SHP77 treated with DMSO at 0.1 percent for 48 hours (cell line): ENCODE results near the gene LBHD1.
"Not testable (repeated sequence)": the region's sequence is repeated elsewhere in the genome, so short reads cannot be mapped to it uniquely, and the experiment has no call there.

Source experiments
- DNase-seq: peaks from one replicate; lab custom pipeline; 2025; lab: John Stamatoyannopoulos, UW

The LBHD1 gene

GRCh38 chr11:62664405-62665074 lies 7.5 kb downstream of the LBHD1 start:
- DNase-seq, result no peak

DNA sequence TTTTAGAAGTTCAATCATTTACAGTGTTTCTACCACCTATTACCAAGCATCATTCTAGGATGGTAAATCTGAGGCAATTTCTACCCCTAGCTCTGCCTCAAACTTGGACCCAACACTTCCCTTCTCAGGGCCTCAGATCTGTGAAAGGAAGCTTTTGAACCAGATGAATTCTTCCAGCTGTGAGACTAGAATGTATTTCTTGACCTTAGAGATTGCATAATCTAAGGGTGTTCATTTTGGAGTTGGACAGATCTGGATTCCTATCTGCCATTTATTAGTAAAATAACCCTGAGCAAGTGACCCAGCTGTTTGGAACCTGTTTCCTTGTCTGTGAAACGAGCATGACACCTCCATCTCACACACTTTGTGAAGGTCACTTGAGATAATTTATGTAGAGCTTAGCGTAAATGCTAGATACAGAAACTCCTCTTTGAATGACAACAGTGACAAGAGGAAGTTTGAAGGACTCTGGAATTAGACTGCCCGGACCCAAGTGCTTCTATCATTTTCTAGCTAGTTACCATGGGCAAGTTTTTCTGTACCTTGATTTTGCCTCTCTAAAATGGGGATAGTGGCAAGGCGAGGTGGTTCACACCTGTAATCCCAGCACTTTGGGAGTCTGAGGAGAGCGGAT lies 15.2 kb downstream of the LBHD1 start:
- DNase-seq, result no peak

- no peak for DNase-seq
These were observed 17.8 kb downstream of the LBHD1 start for GRCh38 chr11:62654297-62654696.

DNA sequence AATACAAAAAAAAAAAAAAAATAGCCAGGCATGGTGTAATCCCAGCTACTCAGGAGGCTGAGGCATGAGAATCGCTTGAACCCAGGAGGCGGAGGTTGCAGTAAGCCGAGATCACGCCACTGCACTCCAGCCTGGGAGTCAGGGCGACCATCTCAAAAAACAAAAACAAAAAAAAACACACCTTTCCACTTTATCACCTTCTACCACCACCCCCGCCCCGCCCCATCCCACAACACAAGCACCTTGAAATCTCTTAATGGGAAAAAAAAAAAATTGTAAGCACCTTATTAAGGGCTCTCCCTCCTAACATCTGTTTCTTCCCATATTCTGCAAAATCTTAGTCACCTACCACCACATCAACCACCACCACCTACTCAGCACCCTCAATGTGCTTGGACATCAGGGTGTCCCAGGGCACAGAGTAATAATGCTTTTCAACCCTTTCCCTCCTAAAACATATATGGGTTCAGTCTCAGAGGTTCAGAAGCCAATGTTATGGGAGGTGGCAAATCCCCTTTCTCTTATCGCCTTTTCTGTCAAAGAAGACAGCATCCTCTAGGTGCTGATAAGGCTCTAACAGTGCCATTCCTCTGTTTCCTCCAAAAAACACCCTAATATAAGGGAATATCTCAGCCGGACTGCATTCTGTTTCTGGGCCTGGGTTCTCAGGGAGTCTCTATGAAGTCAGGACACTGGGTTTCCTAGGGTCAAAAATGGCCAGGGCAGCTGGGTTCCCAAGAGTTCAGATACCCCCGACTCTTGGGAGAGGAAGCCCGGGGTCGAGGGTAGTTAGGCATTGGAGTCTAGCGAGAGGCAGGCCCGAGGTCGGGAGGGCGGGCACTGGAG lies 19.7 kb downstream of the LBHD1 start:
- no peak for DNase-seq

DNA sequence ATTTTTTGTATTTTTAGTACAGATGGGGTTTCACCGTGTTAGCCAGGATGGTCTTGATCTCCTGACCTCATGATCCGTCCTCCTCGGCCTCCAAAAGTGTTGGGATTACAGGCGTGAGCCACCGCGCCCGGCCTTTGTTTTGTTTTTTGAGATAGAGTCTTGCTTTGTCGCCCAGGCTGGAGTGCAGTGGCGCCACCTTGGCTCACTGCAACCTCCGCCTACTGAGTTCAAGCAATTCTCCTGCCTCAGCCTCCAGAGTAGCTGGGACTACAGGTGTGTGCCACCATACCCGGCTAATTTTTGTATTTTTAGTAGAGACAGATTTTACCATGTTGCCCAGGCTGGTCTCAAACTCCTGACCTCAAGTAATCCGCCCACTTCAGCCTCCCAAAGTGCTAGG lies 21.8 kb downstream of the LBHD1 start:
- not testable (repeated sequence) for DNase-seq

- no peak for DNase-seq
These were observed 22.6 kb downstream of the LBHD1 start for GRCh38 chr11:62649486-62649885.

- DNase-seq, result no peak
These were observed 23.1 kb downstream of the LBHD1 start for GRCh38 chr11:62648967-62649364.

DNA sequence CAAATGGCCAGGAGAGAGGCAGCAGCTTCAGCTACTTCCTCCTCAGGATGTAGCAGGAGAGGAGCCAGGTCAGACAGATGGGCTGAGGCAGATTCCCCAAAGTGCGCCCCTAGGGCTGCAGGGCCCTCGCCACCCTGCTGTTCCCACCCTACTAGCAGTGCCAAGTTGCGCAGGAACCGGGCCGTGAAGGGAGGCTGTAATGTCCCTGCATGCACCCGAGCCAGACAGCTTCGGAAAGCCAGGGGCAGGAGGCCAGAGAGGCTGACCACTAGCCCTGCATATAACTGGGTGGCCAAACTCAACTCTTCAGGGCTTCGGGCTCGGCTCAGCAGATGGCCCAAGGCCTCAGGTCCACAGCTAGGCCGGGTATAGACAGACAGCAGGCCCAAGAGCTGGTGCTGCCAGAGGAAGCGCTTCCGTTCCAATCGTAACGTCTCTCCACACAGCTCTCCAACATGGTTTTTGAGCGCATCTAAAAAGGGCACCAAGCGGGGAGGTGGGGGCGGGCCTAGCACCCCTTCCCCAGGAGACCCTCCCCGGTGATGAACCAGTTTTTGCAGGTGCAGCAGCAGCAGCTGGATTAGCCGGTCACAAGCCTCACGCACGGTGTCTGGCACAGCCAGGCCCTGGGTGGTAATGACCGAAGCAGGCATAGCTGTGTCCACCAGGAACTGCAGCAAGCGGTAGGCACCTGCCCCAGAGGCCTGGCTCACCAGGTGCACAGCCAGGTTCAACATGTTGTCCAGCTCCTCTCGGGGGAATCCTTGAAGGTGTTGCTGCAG lies 23.7 kb downstream of the LBHD1 start:
- DNase-seq, result no peak

GRCh38 chr11:62647609-62648005 lies 24.5 kb downstream of the LBHD1 start:
- DNase-seq, result no peak

DNA sequence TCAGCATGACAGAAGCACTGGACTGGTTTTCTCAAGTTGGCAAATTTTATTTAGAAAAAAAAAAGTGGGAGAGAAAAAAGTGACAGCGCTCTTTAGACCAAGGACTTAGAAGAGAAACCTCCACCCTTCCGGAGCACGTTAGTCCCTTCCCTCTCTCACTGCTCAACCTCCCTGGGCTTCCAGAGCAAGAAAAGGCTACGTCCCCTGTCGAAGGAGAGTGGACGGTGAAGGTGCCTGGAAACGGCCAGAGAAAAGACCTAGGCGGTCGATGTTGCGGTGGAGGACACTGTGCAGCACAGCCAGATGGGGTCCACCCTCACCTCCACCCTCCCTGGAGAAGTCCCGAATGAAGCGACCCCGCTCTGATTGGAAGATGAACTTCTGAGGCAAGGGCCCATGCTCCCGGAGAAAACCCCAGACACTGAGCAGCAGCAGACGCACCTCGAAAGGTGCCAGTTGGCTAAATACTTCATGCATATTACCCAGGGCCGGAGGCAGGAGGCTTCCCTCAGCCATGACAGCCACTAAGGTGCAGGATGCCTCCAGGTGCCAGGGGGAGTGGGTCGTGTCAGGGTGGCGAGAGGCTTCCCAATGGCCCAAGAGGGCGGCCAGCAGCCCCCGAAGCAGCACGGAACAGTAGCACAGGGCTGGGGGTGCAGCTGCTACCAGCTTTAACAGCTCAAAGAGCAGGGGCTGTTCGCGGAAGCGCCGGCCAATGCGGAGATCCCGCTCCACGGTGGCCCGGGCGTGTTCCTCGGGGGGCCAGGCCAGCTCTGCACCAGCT lies 25.1 kb downstream of the LBHD1 start:
- DNase-seq, result no peak

DNA sequence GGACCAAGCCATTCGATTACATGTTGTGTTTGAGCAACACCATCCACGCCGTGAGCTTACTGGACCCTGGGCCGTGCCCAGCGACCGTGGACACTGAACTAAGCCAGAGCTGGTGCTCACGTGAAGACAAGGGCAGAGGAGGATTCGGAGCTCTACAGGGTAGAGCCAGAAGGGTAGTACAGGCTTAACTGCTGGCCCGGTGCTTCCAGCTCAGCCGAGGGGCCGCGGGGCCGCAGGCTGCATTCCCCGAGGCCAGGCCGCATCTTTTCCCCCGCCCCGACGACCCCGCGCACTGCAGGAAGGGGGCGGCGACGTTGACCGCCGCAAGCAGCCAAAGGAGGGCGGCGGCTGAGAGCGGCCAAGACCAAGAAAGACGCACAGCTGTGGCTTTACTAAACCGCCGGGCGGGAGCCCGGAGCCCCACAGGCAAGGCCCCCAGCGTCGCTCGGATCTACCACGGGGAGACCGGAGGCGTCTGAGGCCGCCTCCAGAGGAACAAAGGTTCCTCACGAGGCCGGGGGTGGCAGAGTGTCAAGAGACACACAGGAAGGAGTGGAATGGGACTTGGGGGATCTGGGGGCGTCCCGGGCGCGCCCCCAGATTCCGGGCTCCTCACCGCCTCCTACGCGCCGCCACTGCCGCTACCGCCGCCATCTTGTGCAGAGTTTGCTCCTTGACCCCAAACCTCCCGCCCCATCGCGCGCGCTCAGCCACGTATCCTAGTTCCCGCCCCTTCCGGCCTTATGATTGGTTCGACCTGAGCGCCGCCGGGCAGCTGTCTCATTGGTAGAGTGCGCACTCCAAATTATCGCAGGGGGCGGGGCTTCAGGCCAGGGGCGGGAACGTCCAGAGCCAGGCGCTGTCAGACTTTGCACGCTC lies 25.9 kb downstream of the LBHD1 start, which contains the start of gene GANAB:
Gene GANAB, minus strand, starts transcription at position 668 of the 879 bp plus-strand sequence. Its CDS starts 14 bp downstream, at position 654.
- peak; percentile 86 for DNase-seq

GRCh38 chr11:62645671-62645945 lies 26.5 kb downstream of the LBHD1 start:
- no peak for DNase-seq

GRCh38 chr11:62644220-62644619 lies 27.8 kb downstream of the LBHD1 start:
- DNase-seq, result no peak

DNA sequence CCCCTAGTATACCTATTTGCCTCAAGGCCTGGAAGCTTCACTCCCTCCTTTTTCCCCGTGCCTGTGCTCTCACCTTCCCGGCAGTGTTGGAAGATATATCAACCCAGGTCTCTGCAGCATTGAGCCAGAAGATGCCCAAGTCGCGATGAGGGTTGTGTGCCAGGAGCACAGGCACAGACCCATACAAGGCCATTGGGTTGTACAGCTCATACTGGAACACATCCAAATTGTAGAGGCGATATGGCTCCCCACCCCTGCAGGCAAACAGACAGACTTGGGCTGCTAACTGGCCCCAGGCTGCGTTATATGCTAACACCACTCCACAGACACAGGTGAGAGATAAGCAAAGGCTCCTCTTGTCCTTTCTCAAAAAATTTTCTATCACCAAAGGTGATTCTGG lies 39.6 kb downstream of the LBHD1 start:
- DNase-seq, result no peak

DNA sequence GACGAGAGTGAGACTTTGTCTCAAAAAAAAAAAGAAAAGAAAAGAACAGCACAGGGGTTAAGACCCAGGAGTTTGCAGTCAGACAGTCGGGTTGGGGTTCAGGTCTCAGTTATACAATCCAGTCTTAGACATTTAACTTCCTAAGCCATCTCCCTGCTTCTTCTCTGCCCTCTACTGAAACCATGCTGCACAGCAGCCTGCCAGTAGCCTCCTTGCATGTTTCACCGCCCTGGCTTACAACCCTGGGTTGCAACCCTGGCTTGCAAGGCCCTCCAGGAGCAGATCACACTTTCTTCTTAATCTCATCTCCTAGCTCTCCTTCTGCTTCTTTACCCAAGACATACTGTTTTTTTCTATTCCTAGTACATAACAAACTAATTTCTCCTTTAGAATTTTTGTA lies 44.4 kb downstream of the LBHD1 start:
- DNase-seq, result no peak

- no peak for DNase-seq
These were observed 49.5 kb downstream of the LBHD1 start for GRCh38 chr11:62622476-62623089.

- DNase-seq, result peak; percentile 97
These were observed 50.2 kb downstream of the LBHD1 start, which contains the start of gene B3GAT3 for GRCh38 chr11:62621567-62622470. B3GAT3 (minus strand) TSS chr11:62621986; CDS start chr11:62621947, 39 bp downstream.

DNA sequence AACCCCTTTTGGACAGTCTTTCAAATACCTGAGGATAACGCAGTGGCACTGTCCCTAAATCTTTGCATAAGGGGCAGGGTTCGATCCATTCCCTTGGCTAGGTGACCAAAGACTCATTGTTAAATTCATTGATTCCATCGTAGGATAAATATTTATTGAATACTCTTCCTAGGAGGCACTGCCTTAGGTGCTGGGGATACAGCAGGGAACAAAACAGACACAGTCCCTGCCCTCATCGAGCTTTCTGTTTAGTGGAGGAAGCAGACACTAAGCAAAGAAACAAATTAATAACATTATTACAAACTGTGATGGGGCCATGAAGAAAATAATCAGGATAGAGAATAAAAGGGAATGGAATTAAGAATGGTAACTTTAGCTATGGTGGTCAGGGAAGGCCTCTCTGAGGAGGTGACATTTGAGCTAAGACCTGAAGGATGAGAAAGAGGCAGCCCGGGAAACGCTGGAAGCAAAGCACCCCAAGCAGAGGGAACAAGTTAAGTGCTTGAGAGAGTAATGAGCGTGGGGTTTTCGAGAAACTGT lies 51.0 kb downstream of the LBHD1 start:
- no peak for DNase-seq

DNA sequence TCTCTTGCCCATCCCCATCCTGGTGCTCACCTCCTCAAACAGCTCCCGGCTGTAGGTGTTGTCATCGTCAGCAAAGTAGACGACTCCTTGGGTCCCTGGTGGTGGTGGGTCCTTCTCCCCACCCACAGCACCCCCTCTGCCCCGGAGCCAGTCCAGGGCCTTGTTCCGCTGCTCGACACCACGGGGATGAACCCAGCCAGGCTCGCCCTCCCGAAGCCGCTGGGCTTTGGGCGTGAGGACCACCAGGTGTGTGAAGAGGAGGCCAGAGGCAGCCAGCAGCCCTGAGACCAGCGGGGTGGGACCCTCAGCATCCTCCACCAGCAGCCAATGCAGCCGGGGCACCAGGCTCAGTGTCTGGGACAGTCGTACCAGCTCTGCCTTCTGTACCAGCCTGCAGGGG lies 55.1 kb downstream of the LBHD1 start:
- DNase-seq, result not testable (repeated sequence)
